MM.1S (cell line): ENCODE data around the gene CACNA1G.

Source experiments
- DNase-seq: peaks from one replicate; pipeline ENCODE4 v3.0.0-alpha.2; 2015
- H2AFZ ChIP-seq: fragments of 300-600 bp; sonication (generic); 2 replicates; pipeline ENCODE4 v1.6.0; 2016; ENCODE audit warnings: antibody characterized with exemption, low read length
- H3F3A ChIP-seq: fragments of 300-600 bp; sonication (generic); 2 replicates; pipeline ENCODE4 v1.6.1; 2016; ENCODE audit warnings: mild to moderate bottlenecking, antibody characterized with exemption, low read length, moderate library complexity, mixed read lengths; ENCODE audit not compliant: insufficient read depth
- H3K27ac ChIP-seq: fragments of 300-600 bp; sonication (generic); 2 replicates; pipeline ENCODE4 v1.5.1; 2016; ENCODE audit warnings: mild to moderate bottlenecking, low read length
- H3K27me3 ChIP-seq: fragments of 300-600 bp; sonication (generic); replicated peaks from 2 replicates; pipeline ENCODE4 v1.6.0; 2016; ENCODE audit warnings: low read length; ENCODE audit not compliant: insufficient read depth
- H3K36me3 ChIP-seq: fragments of 300-600 bp; sonication (generic); replicated peaks from 2 replicates; pipeline ENCODE4 v1.6.1; 2016; ENCODE audit warnings: mild to moderate bottlenecking, low read length, mixed read lengths; ENCODE audit not compliant: insufficient read depth
- H3K4me1 ChIP-seq: fragments of 300-600 bp; sonication (generic); 2 replicates; pipeline ENCODE4 v1.6.1; 2016; ENCODE audit warnings: low read length, mixed read lengths
- H3K4me2 ChIP-seq: fragments of 300-600 bp; sonication (generic); 2 replicates; pipeline ENCODE4 v1.6.0; 2016; ENCODE audit warnings: low read depth, low read length
- H3K4me3 ChIP-seq: fragments of 300-600 bp; sonication (generic); 2 replicates; pipeline ENCODE4 v1.5.1; 2016; ENCODE audit warnings: low read length, mixed read lengths
- H3K79me2 ChIP-seq: fragments of 300-600 bp; sonication (generic); 2 replicates; pipeline ENCODE4 v1.6.1; 2016; ENCODE audit warnings: mixed run types, low read length, mixed read lengths
- H3K9ac ChIP-seq: fragments of 300-600 bp; sonication (generic); 2 replicates; pipeline ENCODE4 v1.6.1; 2016; ENCODE audit warnings: low read length, mixed read lengths
- H3K9me2 ChIP-seq: fragments of 300-600 bp; sonication (generic); replicated peaks from 2 replicates; pipeline ENCODE4 v1.6.1; 2016; ENCODE audit warnings: mild to moderate bottlenecking, low read length, mixed read lengths; ENCODE audit not compliant: insufficient read depth
- H3K9me3 ChIP-seq: fragments of 300-600 bp; sonication (generic); replicated peaks from 2 replicates; pipeline ENCODE4 v1.6.1; 2016; ENCODE audit warnings: mild to moderate bottlenecking, low read length, mixed read lengths; ENCODE audit not compliant: insufficient read depth
- H4K20me1 ChIP-seq: fragments of 300-600 bp; sonication (generic); 2 replicates; pipeline ENCODE4 v1.6.1; 2016; ENCODE audit warnings: mild to moderate bottlenecking, low read length, moderate library complexity, mixed read lengths; ENCODE audit not compliant: insufficient read depth
- CTCF ChIP-seq: fragments of 300-600 bp; sonication (generic); IDR thresholded peaks from 2 replicates; pipeline ENCODE4 v1.5.1; 2016; ENCODE audit warnings: antibody characterized with exemption, low read length, mixed read lengths
- EZH2 ChIP-seq: fragments of 300-600 bp; sonication (generic); optimal IDR thresholded peaks from 2 replicates; pipeline ENCODE3; 2017; ENCODE audit warnings: low read depth, mild to moderate bottlenecking, antibody characterized with exemption, low read length, mixed read lengths
- EZH2phosphoT487 ChIP-seq: fragments of 300-600 bp; sonication (generic); IDR thresholded peaks from 2 replicates; pipeline ENCODE4 v1.6.1; 2018; ENCODE audit warnings: antibody characterized with exemption, low read length

The CACNA1G gene

GRCh38 chr17:50672071-50672470 lies 111.6 kb downstream of the CACNA1G start:
- Histone ChIP-seq H3K9ac (no peak overlapping the region), H3K36me3 (no peaks in the 10 kb centered on the region), H3K4me1 (no peaks in the 10 kb centered on the region), H4K20me1 (no peaks in the 10 kb centered on the region), H3K9me2 (no peaks in the 10 kb centered on the region), H3K9me3 (no peaks in the 10 kb centered on the region), H3K27me3 (no peaks in the 10 kb centered on the region), H2AFZ (no peak overlapping the region), H3K4me3 (no peak overlapping the region), H3K4me2 (no peak overlapping the region), H3F3A (no peaks in the 10 kb centered on the region), H3K27ac (no peak overlapping the region), H3K79me2 (no peaks in the 10 kb centered on the region)
- TF ChIP-seq CTCF (no peak), EZH2 (no peak), EZH2phosphoT487 (no peak)
- DNase-seq, result no peak

GRCh38 chr17:50672831-50673551 lies 112.5 kb downstream of the CACNA1G start:
- no peaks in the 10 kb centered on the region for H3K4me1 ChIP-seq

DNA sequence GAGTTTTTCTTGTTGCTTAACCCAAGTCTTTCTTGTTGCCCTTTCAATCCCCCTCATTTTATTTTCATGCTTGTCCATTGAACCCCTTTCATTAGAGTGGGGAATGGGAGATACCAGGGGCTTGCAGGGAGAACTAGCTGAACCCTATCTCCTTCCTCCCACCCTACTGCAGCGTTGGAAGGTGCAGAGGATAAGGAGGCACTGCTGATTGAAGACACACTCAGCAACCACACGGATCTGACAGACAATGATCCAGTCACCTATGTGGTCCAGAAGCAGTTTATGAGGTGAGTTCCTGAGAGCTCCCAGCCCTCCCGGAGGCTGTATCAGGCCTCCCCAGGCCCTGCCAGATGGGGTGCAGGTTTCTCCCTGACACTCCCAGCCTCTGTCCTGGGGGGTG lies 114.7 kb downstream of the CACNA1G start:
- Histone ChIP-seq H3K9ac (no peak overlapping the region), H3K9me2 (no peaks in the 10 kb centered on the region), H4K20me1 (no peaks in the 10 kb centered on the region), H3K4me1 (no peaks in the 10 kb centered on the region), H3F3A (no peaks in the 10 kb centered on the region), H3K9me3 (no peaks in the 10 kb centered on the region), H3K4me2 (no peak overlapping the region), H3K36me3 (no peaks in the 10 kb centered on the region), H3K79me2 (no peaks in the 10 kb centered on the region), H3K27ac (no peak overlapping the region), H3K4me3 (no peak overlapping the region), H3K27me3 (no peaks in the 10 kb centered on the region), H2AFZ (no peak overlapping the region)
- TF ChIP-seq EZH2 (no peak), CTCF (no peak), EZH2phosphoT487 (no peak)
- DNase-seq, result no peak

More at GRCh38 chr17:50672831-50673551, 112.5 kb downstream of the CACNA1G start:
- H4K20me1 ChIP-seq, result no peaks in the 10 kb centered on the region
- DNase-seq, result no peak
- TF ChIP-seq EZH2phosphoT487 (no peak), EZH2 (no peak), CTCF (no peak)
- H3K36me3 ChIP-seq, result no peaks in the 10 kb centered on the region
- no peak overlapping the region for H3K4me2 ChIP-seq
- H3K9me3 ChIP-seq, result no peaks in the 10 kb centered on the region
- no peaks in the 10 kb centered on the region for H3K27me3 ChIP-seq
- H3F3A ChIP-seq, result no peaks in the 10 kb centered on the region
- no peaks in the 10 kb centered on the region for H3K79me2 ChIP-seq
- no peak overlapping the region for H3K4me3 ChIP-seq
- no peaks in the 10 kb centered on the region for H3K9me2 ChIP-seq
- H3K27ac ChIP-seq, result no peak overlapping the region
- H2AFZ ChIP-seq, result no peak overlapping the region
- H3K9ac ChIP-seq, result no peak overlapping the region
